Measurements from ENCODE around the gene STEAP2. TPM values are rescaled to one million over a fixed set of nuclear protein-coding genes. Genes with fewer than 3 reads are reported as not detected.

Gene STEAP2
- total RNA-seq, 6 experiments from 2014 or later: 1.5 to 9.8 (median 5.3) TPM

DNA sequence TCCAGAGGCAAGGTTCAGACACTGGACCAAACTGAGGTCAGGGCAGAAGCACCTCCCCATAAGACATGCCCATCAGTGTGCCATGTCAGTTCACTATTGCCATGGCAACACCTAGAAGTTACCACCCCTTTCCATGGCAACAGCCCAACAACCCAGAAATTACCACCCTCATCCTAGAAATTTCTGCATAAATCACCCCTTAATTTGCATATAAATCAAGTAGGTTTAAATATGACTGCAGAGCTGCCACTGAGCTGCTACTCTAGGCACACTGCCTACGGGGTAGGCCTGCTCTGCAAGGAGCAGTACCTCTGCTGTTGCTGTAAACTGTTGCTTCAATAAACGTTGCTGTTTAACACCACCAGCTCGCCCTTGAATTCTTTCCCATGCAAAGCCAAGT is 12.7 kb downstream of the STEAP2 start:
- Histone ChIP-seq H3K36me3 (no peaks in the 10 kb centered on the region), H3K4me3 (no peak overlapping the region), H3K27me3 (no peaks in the 10 kb centered on the region), H3K27ac (no peak overlapping the region), H3K4me1 (no peaks in the 10 kb centered on the region), H3K9me3 (no peaks in the 10 kb centered on the region)
- no peak for DNase-seq
- intact Hi-C loops (cut with DNase I): no loop called here
- ATAC-seq: no peak
- WGBS (ENCODE audit: insufficient coverage, low coverage, low lambda C conversion rate, missing lambda C conversion rate): 63% methylated on average over 2 of the region's 3 CpGs
- TF ChIP-seq, protein P1, sequence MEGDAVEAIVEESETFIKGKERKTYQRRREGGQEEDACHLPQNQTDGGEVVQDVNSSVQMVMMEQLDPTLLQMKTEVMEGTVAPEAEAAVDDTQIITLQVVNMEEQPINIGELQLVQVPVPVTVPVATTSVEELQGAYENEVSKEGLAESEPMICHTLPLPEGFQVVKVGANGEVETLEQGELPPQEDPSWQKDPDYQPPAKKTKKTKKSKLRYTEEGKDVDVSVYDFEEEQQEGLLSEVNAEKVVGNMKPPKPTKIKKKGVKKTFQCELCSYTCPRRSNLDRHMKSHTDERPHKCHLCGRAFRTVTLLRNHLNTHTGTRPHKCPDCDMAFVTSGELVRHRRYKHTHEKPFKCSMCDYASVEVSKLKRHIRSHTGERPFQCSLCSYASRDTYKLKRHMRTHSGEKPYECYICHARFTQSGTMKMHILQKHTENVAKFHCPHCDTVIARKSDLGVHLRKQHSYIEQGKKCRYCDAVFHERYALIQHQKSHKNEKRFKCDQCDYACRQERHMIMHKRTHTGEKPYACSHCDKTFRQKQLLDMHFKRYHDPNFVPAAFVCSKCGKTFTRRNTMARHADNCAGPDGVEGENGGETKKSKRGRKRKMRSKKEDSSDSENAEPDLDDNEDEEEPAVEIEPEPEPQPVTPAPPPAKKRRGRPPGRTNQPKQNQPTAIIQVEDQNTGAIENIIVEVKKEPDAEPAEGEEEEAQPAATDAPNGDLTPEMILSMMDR (IDR thresholded peaks at IDR 0.05): no peak
- TF ChIP-seq POLR2A (IDR thresholded peaks at IDR 0.05): no peak

DNA sequence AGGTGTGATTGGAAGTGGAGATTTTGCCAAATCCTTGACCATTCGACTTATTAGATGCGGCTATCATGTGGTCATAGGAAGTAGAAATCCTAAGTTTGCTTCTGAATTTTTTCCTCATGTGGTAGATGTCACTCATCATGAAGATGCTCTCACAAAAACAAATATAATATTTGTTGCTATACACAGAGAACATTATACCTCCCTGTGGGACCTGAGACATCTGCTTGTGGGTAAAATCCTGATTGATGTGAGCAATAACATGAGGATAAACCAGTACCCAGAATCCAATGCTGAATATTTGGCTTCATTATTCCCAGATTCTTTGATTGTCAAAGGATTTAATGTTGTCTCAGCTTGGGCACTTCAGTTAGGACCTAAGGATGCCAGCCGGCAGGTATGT is 13.6 kb downstream of the STEAP2 start:
- no peak for ATAC-seq
- no peaks in the 10 kb centered on the region for H3K9me3 ChIP-seq

DNA sequence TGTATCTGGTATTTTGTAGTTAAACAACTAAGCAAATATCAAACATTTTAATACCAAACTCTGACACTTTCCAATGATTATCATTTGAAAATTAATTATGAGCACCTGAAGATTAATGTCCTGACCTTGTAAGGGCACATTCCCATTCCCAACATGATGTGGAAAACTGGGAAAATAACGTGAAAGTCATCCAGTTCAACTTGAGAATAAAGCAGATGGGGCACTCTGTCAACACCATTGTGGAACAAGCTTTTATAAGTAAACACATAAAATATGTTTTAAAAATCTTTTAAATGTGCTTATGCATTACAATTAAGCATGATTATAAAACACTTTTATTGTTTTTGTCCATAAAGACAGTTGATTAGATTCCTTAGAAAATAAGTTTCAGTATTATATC is 14.1 kb downstream of the STEAP2 start:
- 85% methylated on average over 1 of the region's 1 CpG for WGBS (ENCODE audit: insufficient coverage, low coverage, low lambda C conversion rate, missing lambda C conversion rate)
- peaks cover 0 to 4% (median 0%) of the 10 kb centered on the region in 4 donors for H3K4me1 ChIP-seq
- H3K4me3 ChIP-seq: no peak overlapping the region
- intact Hi-C loops (cut with DNase I): no loop called here
- H3K27me3 ChIP-seq: no peaks in the 10 kb centered on the region
- DNase-seq (no peak), ATAC-seq (no peak)
- no peak overlapping the region for H3K27ac ChIP-seq
- no peaks in the 10 kb centered on the region for H3K36me3 ChIP-seq
- TF ChIP-seq, protein P1 (IDR thresholded peaks at IDR 0.05): no peak
- TF ChIP-seq POLR2A (IDR thresholded peaks at IDR 0.05): no peak
- no peaks in the 10 kb centered on the region for H3K9me3 ChIP-seq

More for the DNA sequence above, 13.6 kb downstream of the STEAP2 start:
- H3K4me1 ChIP-seq: peaks cover 0 to 4% (median 0%) of the 10 kb centered on the region in 4 donors
- WGBS (ENCODE audit: insufficient coverage, low coverage, low lambda C conversion rate, missing lambda C conversion rate): 93% methylated on average over 3 of the region's 3 CpGs
- no peaks in the 10 kb centered on the region for H3K27me3 ChIP-seq
- H3K4me3 ChIP-seq: no peak overlapping the region
- no peak for DNase-seq
- no peak overlapping the region for H3K27ac ChIP-seq
- no peaks in the 10 kb centered on the region for H3K36me3 ChIP-seq
- TF ChIP-seq, protein P1 (IDR thresholded peaks at IDR 0.05): no peak
- TF ChIP-seq POLR2A (IDR thresholded peaks at IDR 0.05): no peak
- intact Hi-C loops (cut with DNase I): no loop called here

DNA sequence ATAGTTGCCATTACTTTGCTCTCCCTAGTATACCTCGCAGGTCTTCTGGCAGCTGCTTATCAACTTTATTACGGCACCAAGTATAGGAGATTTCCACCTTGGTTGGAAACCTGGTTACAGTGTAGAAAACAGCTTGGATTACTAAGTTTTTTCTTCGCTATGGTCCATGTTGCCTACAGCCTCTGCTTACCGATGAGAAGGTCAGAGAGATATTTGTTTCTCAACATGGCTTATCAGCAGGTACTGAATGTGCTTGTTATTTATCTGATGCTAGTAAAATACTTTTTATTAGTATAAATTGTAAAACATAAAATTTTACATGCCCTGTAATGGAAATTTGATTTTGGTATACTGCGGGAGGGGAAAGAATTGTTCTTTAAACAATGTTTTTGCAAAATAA is 15.7 kb downstream of the STEAP2 start:
- H3K9me3 ChIP-seq: no peaks in the 10 kb centered on the region
- ATAC-seq: no peak
- no peak for TF ChIP-seq POLR2A (IDR thresholded peaks at IDR 0.05)
- TF ChIP-seq, protein P1 (IDR thresholded peaks at IDR 0.05): no peak
- 77% methylated on average over 5 of the region's 5 CpGs for WGBS (ENCODE audit: insufficient coverage, low coverage, low lambda C conversion rate, missing lambda C conversion rate)
- H3K36me3 ChIP-seq: no peaks in the 10 kb centered on the region
- no peak overlapping the region for H3K27ac ChIP-seq
- no peaks in the 10 kb centered on the region for H3K27me3 ChIP-seq
- H3K4me1 ChIP-seq: peaks cover 0 to 4% (median 0%) of the 10 kb centered on the region in 4 donors
- DNase-seq: no peak
- intact Hi-C loops (cut with DNase I): no loop called here
- H3K4me3 ChIP-seq: no peak overlapping the region

DNA sequence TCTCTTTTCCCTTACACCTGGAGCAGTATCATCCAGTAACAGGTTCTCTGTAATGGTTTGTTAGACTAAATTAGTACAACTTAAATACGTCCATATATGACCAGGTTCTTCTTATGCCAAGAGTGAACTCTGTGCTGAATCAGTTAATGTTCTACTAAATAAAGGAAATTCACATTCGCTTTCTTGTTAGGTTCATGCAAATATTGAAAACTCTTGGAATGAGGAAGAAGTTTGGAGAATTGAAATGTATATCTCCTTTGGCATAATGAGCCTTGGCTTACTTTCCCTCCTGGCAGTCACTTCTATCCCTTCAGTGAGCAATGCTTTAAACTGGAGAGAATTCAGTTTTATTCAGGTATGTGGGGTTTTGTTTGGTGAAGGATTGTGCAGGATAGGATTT is 18.1 kb downstream of the STEAP2 start:
- WGBS (ENCODE audit: insufficient coverage, low coverage, low lambda C conversion rate, missing lambda C conversion rate): 30% methylated on average over 2 of the region's 2 CpGs
- Histone ChIP-seq H3K27me3 (no peaks in the 10 kb centered on the region), H3K9me3 (no peaks in the 10 kb centered on the region), H3K27ac (no peak overlapping the region), H3K4me1 (peaks cover 0 to 4% (median 0%) of the 10 kb centered on the region in 4 donors), H3K36me3 (no peaks in the 10 kb centered on the region), H3K4me3 (no peak overlapping the region)
- TF ChIP-seq, protein P1 (IDR thresholded peaks at IDR 0.05): no peak
- no peak for TF ChIP-seq POLR2A (IDR thresholded peaks at IDR 0.05)
- ATAC-seq: no peak
- intact Hi-C loops (cut with DNase I): no loop called here
- no peak for DNase-seq
